Activated CD8-positive, alpha-beta memory T cell treated with anti-CD3 and anti-CD28 coated beads, Interleukin-2, amount 50 U/mL, for 24 hours (primary cell): ENCODE measurements around the gene SEPTIN6.

Experiments used
- DNase-seq: peaks from one replicate; pipeline ENCODE4 v3.0.0-alpha.2; 2020; ENCODE audit errors: extremely low read depth

Gene SEPTIN6

DNA sequence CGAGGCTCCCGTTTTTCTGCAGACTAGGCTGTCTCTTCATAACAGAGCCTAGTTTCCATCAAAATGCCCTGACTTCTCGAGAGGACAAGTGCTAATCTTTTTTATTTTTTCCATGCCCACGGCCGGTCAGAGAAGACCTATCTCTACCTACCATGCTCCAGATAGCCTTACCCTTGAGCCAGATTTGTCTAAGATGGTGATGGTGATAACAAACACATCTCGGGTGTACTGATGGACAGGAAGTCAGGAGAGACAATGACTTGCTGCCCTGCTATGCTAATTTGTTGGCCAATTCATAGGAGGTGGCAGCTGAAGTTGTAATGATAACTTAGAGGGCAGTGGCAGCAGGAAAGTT, 44.6 kb downstream of the SEPTIN6 start:
- no peak for DNase-seq

DNA sequence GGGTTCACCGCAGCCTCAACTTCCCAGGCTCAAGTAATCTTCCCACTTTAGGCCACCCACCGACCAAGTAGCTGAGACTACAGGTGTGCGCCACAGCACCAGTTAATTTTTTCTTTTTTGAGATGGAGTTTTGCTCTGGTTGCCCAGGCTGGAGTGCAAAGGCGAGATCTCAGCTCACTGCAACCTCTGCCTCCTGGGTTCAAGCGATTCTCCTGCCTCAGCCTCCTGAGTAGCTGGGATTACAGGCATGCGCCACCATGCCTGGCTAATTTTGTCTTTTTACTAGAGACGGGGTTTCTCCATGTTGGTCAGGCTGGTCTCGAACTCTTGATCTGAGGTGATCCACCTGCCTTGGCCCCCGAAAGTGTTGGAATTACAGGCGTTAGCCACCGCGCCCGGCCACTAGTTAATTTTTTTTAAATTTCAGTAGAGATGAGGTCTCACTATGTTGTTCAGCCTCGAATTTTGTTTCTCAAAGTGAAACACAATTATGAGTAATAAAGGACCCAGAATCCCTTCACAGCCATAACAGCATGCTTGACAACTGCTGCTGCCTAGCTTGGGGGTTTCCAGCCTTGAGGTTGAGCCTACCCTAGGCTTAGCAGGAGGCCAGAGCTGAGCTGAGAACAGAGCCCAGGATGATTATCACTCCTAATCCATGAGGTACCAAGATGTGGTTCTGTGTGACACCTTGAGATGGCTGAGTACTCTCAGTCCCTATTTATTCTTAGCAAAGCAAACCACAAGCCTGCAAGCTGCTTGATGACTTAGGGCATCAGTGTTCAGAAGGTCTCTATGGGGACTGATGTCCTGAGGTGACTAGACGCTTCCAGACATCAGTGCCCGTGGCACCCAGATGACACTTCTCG, 45.2 kb downstream of the SEPTIN6 start:
- DNase-seq = peak; percentile 36

DNA sequence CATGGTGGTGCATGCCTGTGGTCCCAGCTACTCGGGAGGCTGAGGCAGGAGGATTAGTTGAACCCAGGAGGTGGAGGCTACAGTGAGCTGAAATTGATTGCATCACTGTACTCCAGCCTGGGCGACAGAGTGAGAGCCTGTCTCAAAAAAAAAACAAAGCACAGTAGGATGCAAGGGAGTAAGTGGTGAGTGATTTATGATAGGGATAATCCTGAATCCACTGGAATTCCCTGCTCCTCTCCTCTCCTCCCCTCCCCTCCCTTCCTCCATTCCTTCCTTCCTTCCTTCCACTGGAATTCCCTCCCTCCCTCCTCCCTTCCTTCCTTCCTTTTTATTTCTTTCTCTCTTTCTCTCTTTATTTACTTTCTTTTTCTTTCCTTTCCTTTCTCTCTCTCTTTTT, 45.9 kb downstream of the SEPTIN6 start:
- no peak for DNase-seq

DNA sequence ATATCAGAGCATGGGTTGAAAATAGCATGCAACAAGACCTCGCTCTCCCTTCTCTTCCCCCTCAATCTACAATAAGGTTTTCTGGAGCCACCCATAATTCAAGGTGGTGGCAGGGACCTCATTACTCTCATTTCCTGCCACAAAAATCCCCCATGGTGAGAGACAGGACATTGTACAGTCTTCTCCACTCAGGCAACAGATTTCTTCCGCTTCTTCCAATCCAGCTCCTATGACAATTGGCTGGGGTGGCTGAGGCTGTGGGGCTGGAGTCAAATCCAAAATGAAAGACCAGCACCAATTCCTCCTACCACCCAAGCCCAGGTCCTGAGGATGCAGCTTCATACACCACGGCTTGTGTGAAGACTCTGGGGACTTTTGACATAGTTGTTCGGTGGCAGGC, 46.5 kb downstream of the SEPTIN6 start:
- no peak for DNase-seq

DNA sequence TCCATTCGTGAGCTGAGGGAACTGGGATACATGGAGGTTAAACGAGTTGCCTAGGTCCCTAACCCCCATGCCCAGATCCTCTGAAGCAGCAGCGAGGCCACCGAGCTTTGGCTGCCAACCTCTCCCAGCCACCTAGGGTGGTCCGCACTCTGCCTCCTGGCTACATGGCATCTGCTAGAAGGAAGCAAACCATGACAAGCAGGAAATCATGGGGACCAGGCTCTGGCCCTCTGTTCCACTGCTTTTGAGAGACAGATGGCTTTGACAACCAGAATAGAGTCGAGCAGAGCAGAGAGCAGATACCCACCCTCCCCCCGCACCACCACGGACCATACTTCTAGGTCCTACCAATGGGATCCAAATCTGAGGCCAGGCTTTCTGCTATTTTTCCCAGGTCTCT, 49.3 kb downstream of the SEPTIN6 start:
- no peak for DNase-seq
